Testis (tissue), 2 donors: ENCODE data around the gene LRMDA.

Experiments
- CTCF ChIP-seq, 3 experiments: fragments of 450-650 bp in 2 of 3; fragments of 200-600 bp in 1 of 3; sonication (generic) in 1 of 3; IDR thresholded peaks; one replicate each; pipeline ENCODE4 v1.5.1; 2016 to 2019; ENCODE audit warnings: antibody characterized with exemption in 3 of 3, mild to moderate bottlenecking in 2 of 3, moderate library complexity in 1 of 3
- POLR2A ChIP-seq: fragments of 450-650 bp; IDR thresholded peaks from one replicate; pipeline ENCODE4 v1.6.1; 2017; ENCODE audit warnings: antibody characterized with exemption, mild to moderate bottlenecking, moderate library complexity

GRCh38 chr10:75643405-75643804 is 212.0 kb downstream of the LRMDA start:
- TF ChIP-seq POLR2A, result no peak
- no peak for TF ChIP-seq CTCF (IDR thresholded peaks at IDR 0.05)
